Activated CD8-positive, alpha-beta memory T cell treated with anti-CD3 and anti-CD28 coated beads for 1 hour (primary cell): ENCODE results near the gene FLT3LG.
"Not testable (repeated sequence)": the region's sequence is repeated elsewhere in the genome, so short reads cannot be mapped to it uniquely, and the experiment has no call there.

Source experiments
- DNase-seq, 2 donors: peaks; one replicate each; pipeline ENCODE4 v3.0.0-alpha.2; 2020; ENCODE audit warnings: low read depth in 1 of 2; ENCODE audit errors: extremely low read depth in 1 of 2

FLT3LG gene

DNA sequence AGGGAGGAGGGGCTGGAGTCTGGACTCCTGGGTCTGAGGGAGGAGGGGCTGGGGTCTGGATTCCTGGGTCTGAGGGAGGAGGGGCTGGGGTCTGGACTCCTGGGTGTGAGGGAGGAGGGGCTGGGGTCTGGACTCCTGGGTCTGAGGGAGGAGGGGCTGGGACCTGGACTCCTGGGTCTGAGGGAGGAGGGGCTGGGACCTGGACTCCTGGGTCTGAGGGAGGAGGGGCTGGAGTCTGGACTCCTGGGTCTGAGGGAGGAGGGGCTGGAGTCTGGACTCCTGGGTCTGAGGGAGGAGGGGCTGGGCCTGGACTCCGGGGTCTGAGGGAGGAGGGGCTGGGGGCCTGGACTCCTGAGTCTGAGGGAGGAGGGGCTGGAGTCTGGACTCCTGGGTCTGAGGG lies 12.9 kb upstream of the FLT3LG start:
- not testable (repeated sequence) for DNase-seq

DNA sequence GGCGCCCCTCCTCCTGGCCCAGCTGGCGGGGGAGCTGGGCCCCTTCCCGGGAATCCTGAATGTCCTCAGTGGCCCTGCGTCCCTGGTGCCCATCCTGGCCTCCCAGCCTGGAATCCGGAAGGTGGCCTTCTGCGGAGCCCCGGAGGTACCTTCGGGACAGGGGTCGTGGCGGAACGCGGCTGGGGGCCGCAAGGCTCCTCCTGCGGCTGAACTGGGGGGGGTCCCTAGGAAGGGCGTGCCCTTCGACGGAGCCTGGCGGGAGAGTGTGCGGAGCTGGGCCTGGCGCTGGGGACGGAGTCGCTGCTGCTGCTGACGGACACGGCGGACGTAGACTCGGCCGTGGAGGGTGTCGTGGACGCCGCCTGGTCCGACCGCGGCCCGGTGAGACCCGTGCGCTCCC lies 12.4 kb upstream of the FLT3LG start:
- no peak for DNase-seq

DNA sequence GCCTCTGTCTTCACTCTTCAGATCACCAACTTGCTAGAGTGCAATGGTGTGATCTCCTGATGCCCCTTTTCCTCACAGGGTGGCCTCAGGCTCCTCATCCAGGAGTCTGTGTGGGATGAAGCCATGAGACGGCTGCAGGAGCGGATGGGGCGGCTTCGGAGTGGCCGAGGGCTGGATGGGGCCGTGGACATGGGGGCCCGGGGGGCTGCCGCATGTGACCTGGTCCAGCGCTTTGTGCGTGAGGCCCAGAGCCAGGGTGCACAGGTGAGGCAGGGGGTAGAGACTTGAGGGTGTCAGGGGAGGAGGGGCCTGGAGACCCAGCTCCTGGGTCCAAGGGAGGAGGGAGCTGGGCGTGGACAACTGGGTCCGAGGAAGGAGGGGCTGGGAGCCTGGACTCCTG lies 11.5 kb upstream of the FLT3LG start:
- DNase-seq: no peak

DNA sequence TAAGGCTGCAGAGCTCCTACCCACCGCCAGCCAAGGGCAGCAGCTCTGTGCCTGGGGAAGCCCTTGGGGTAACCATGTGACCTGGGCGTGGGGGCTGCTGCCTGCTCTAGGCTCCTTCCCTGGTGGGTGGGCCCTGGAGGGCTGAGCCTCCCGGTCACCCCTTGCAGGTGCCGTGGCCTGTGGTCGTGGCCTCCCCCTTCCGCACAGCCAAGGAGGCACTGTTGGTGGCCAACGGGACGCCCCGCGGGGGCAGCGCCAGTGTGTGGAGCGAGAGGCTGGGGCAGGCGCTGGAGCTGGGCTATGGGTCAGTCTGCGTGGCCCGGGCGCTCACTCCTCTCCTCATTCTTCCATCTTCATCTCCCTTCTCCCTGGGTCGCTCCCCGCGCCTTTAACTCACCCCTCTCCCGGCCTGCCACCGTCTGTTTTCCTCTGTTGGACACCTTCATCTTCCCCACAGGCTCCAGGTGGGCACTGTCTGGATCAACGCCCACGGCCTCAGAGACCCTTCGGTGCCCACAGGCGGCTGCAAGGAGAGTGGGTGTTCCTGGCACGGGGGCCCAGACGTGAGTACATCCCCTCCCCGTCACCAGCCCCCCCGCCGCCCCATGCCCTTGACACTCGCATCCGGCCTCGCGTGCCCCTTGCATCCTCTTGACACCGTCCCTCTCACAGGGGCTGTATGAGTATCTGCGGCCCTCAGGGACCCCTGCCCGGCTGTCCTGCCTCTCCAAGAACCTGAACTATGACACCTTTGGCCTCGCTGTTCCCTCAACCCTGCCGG lies 9.9 kb upstream of the FLT3LG start:
- no peak for DNase-seq

DNA sequence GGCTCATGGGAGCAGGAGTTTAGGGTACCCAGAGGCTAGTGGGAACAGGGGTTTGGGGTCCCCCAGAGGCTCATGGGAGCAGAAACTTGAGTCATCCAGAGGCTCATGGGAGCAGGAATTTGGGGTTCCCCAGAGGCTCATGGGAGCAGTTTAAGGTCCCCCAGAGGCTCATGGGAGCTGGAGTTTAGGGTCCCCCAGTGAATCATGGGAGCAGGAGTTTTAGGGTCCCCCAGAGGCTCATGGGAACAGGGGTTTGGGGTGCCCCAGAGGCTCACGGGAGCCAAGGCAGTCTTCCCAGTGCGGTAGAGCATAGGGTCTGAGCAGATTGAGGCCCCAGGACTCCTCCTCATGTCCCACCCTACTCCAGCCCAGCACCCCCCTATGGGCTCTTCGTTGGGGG lies 8.6 kb upstream of the FLT3LG start:
- DNase-seq: no peak

DNA sequence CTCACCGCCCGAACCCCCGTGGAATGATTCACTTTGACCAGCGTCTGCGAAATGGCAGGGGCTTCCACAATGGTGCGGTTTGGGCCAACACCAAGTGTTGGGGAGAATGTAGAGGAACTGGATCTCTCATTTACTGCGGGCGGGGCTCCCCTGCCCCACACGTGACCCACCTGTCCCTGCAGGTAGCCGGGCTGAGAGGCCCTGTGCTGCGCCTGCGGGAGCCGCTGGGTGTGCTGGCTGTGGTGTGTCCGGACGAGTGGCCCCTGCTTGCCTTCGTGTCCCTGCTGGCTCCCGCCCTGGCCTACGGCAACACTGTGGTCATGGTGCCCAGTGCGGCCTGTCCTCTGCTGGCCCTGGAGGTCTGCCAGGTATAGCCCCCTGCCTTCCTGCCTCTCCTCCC lies 5.8 kb upstream of the FLT3LG start:
- no peak for DNase-seq

DNA sequence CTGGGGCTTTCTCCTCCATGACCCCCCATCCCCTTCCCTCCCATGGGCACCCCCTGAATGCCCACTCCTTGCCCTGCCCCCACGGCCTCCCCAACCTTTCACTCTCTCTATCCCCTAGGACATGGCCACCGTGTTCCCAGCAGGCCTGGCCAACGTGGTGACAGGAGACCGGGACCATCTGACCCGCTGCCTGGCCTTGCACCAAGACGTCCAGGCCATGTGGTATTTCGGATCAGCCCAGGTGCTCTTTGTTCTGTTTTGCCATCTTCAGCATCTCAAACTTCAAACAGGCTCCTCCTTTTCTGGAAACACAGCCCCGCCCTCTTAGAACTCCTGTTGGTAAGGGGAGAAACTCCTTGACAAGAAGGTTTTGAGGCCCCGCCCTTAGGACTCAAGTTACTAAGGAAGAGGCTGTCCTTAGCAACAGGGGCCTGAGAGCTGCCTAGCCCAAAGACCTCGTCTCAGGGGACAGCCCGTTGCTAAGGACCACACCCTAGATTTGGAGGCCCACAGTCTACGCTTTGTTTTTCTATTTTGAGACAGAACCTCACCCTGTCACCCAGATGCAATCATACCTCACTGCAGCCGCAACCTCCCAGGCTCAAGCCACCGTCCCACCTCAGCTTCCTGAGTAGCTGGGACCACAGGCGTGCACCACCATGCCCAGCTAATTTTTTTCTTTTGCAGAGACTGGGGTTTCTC lies 5.1 kb upstream of the FLT3LG start:
- peak; percentile 61 to 89 for DNase-seq

DNA sequence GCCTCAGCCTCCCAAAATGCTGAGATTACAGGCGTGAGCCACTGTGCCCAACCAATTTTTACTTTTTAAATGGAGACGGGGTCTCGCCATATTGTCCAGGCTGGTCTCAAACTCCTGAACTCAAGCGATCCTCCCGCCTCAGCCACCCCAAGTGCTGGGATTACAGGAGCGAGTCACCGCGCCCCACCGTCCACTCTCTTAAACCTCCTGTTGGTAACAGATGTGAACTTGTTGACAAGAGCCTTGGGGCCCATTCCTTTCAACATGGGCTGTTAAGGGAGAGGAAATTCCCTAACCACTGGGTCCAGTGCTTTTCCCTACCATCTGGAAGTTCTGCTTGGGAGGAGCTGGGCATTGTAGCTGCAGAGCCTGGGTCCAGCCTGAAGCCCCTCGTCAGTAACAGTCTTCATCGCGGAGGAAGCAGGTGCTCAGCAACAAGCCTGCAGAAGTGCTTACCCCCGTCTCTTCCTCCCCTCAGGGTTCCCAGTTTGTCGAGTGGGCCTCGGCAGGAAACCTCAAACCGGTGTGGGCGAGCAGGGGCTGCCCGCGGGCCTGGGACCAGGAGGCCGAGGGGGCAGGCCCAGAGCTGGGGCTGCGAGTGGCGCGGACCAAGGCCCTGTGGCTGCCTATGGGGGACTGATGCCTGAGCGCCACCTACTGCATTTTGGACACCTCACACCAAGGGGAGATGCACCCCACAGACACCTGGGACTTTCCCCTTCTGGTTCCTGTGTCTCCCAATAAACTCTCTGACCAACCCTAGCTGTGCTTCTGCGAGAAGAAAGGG lies 4.0 kb upstream of the FLT3LG start:
- peak; percentile 60 to 68 for DNase-seq

DNA sequence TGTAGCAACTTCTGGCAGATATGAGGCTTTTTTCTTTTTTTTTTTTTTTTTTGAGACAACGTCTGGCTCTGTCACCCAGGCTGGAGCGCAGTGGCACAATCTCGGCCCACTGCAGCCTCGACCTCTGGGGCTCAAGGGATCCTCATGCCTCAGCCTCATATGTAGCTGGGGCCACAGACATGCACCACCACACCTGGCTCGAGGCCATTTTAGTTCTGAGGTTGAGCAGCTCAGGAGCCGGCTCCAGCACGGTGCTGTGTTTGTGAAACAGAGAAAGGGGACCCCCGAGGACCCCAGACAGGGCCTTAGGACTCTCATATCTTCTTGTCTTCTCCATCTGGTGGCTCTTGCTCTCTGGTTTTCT lies 3.4 kb upstream of the FLT3LG start:
- no peak for DNase-seq

DNA sequence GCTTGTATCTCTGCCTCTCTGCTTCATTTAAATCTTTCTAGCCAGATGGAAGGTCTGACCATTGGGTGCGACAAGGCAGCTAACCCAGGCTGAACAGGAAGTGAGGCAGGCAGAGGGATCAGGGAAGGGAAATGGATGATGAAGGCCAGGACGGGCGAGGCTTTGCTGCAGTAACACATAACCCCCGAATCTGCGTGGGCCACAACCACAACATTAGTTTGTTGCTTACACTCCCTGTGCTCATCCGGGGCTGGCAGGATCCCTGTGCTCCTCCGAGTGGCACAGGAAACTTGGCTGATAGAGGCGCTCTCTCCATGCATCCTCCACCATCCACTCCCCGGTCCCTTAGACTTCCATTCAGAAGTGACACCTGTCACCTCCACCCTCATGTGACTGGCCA lies 1.1 kb upstream of the FLT3LG start:
- no peak for DNase-seq

DNA sequence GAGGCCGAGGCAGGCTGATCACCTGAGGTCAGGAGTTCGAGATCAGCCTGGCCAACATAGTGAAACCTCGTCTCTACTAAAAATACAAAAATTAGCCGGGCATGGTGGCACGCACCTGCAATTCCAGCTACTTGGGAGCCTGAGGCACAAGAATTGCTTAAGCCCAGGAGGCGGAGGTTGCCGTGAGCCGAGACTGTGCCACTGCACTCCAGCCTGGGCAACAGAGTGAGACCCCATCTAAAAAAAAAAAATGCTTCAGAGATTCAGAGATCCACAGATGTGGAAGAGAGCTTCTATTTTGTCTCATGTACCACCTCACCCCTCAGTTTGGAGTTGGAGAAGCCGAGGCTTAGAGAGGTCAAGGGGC lies 531 bp upstream of the FLT3LG start:
- DNase-seq: not testable (repeated sequence)

DNA sequence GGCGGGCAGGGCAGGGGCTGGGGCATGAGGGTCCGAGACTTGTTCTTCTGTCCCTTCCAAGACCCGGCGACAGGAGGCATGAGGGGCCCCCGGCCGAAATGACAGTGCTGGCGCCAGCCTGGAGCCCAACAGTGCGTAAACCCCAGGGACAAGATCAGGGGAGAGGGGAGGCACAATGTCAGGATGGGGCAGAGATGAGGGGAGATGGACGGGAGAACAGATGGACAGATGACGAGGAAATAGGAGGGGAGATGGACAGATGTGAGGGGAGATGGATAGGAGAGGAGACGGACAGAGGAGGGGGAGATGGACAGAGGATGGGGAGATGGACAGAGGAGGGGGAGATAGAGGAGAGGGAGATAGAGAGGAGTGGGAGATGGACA lies 518 bp downstream of the FLT3LG start:
- no peak for DNase-seq

DNA sequence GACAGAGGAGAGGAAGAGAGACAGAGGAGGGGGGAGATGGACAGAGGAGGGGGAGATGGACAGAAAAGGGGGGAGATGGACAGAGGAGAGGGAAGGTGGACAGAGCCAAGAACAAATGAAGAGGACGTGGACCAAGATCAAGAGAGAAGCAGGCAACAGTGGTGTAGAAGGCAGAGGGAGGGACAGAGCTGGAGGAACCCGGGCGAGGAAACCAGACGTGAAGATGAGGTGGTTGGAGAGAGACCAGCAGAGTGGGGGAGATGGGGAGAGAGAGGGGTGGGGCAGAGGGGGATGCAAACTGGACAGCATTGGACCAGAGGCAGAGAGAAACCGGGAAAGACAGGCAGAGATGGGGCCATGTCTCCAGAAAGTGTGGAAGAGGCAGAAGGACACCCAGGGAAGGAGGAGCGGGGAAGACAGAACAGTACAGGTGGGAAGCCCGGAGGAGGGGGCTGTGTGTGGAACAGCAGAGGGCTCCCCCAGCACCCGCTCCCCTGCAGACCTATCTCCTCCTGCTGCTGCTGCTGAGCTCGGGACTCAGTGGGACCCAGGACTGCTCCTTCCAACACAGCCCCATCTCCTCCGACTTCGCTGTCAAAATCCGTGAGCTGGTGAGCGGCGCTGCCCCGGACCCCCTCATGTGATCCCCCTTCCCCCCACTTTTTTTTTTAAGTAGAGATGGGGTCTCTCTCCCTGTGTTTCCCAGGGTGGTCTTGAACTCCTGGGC lies 1.3 kb downstream of the FLT3LG start:
- no peak for DNase-seq

DNA sequence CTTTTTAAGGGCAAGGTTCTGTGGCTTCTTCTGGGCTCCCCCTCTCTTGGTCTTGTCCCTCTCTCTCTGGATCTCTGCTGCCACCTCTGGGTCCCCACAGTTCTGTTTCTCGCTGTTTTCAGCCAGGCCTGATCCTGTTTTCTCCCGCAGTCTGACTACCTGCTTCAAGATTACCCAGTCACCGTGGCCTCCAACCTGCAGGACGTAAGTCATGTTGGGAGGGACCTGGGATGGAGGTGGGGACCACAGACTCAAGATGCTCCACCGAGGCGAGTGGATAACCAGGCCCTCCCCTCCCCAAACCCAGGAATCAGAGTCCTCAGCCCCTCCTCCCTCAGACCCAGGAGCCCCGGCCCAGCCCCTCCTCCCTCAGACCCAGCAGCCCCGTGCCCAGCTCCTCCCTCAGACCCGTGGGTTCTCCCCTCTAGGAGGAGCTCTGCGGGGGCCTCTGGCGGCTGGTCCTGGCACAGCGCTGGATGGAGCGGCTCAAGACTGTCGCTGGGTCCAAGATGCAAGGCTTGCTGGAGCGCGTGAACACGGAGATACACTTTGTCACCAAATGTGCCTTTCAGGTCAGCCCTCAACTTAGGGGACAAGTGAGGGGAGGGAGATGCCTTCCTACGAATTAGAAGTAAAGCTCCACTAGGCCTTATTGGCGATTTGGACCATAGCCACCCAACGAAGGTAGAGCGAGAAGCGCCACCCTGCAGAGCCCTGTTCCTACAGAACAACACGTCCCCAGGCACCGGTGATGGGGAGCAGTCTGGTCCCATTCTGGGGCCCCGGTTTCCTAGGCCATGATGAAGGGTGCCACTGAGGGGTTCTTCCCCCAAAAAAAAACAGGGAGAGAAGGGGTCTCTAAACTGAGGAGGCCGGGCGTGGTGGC lies 2.2 kb downstream of the FLT3LG start:
- DNase-seq: no peak

DNA sequence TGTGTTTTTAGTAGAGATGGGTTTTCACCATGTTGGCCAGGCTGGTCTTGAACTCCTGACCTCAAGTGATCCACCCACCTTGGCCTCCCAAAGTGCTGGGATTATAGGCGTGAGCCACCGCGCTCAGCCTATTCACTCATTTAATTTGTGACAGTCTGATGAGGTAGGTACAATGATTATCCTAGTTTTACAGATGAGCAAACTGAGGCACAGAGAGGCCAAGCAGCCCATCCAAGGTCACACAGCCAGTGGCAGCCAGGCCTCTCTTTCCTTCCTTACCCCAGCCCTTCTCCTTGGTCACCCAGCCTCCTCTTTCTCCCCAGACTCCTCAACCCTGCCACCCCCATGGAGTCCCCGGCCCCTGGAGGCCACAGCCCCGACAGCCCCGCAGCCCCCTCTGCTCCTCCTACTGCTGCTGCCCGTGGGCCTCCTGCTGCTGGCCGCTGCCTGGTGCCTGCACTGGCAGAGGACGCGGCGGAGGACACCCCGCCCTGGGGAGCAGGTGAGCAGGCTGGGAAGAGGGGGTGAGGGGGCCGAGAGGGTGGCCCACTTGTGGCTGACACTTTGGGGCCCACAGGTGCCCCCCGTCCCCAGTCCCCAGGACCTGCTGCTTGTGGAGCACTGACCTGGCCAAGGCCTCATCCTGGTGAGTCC lies 6.1 kb downstream of the FLT3LG start:
- no peak for DNase-seq

DNA sequence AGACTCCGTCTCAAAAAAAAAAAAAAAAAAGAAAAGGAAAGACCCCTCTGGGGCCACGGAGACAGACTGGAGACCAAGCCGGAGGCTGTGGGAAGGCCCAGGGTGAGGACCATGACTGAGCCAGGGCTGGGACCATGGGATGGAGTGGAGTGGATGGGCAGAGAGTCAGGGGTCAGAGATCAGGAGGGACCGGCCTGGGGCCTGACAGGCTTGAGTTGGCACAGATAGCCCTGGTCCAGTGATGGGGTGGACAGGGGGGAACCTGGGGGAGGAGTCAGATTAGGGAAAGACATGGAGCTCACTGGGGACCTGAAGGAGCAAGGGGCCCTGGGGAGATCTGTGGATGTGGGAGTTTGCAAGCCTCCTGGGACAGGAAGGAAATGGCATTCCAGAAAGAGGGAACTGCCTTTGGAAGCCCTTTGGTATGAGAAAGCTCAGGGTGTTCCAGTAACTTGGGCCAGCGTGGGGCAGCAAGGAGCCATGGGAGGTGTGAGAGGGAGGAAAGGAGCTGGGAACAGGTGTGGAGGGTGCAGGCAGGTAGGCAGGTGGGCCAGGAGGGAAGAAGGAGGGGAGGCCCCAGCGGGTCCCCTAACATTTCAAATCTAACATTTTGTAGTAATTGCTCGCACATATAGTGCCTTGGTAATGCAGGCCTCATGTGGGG lies 7.1 kb downstream of the FLT3LG start:
- DNase-seq: no peak

DNA sequence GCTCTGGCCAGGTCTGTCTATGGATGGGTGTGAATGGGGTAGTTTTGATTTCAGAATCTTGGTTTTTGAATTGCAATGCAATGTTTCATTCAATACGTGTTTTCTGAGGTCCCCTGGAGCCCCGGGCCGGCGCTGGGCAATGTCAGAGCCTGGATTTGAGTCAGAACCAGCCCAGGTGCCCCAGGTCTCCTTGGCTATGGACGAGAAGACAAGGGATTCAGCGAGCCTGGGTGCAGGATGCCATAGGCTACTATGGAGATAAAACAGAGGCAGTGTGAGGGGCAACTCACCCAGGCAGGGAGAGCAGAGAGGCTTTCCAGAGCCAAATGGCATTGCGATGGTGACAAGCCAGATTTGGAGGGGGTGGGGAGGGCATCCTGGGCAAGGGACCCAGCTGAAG lies 12.2 kb downstream of the FLT3LG start:
- DNase-seq: no peak

DNA sequence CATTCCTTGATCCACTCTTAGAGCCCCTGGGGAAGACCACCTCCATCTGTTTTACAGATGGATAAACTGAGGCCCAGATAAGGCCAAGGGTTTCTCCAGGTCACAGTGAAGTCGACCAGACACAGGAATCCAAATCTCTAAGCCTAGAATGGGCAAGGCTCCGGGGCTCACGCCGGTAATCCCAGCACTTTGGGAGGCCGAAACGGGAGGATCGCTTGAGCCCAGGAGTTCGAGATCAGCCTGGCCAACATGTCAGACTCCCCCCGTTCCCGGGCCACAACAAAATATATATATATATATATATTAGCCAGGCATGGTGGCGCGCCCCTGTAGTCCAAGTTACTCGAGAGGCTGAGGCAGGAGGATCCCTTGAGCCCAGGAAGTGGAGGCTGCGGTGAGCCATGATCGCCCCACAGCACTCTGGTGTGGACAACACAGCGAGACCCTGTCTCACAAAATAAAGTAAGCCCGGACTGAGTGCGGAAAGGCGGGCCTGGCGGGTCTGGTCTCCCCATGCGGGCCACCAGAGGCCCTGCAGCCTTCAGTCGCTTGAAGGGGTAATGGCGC lies 12.8 kb downstream of the FLT3LG start:
- no peak for DNase-seq
